ENCODE measurements around the gene NFKB2. TPM values are rescaled to one million over a fixed set of nuclear protein-coding genes. Genes with fewer than 3 reads are reported as not detected.

Gene NFKB2
- total RNA-seq, 1 donor from 2014 or later: 7.5 TPM

DNA sequence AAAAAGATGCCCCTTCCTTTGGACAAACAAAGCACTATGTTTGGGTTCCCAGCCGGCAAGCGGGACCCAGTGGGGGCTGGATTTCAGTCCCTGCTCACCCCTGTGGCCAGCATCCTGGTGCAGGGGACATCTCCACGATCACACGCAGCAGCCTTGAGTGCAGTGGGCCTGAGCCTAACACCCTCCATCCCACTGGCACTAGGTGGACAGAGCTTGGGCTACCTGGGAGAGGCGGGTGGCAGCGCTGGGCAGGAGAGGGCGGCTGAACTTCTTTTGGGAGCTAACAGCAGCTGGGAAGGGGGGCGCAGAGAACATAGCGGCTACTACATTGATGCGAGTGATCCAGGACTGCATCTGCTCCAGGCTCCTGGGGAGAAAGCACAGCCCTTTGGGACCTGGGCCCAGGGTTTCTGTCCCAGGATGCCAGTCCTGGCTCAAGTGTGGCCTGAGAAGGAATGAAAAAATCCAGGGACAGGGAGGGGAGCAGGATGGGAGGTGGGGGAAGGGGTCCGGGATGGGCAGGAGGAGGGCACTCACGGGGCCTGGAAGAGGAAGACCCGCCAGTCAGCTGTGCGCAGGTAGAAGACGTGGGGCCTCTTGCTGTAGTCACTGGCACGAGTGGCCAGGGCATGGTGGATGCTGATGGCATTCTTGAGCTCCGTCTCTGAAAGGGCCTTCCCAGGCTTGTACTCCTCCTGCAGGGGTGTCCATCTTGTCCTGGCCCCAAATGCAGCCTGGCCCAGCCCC, 9.0 kb downstream of the NFKB2 start:
- peaks cover 1% of the 10 kb centered on the region for H3K9me3 Mint-ChIP-seq (ENCODE audit: unreplicated experiment)
- no peak for DNase-seq
- H3K4me1 Mint-ChIP-seq (ENCODE audit: low read depth, unreplicated experiment): peaks cover 12% of the 10 kb centered on the region
- peaks cover 5% of the 10 kb centered on the region for H3K27me3 Mint-ChIP-seq (ENCODE audit: unreplicated experiment)
- TF ChIP-seq, protein P1, sequence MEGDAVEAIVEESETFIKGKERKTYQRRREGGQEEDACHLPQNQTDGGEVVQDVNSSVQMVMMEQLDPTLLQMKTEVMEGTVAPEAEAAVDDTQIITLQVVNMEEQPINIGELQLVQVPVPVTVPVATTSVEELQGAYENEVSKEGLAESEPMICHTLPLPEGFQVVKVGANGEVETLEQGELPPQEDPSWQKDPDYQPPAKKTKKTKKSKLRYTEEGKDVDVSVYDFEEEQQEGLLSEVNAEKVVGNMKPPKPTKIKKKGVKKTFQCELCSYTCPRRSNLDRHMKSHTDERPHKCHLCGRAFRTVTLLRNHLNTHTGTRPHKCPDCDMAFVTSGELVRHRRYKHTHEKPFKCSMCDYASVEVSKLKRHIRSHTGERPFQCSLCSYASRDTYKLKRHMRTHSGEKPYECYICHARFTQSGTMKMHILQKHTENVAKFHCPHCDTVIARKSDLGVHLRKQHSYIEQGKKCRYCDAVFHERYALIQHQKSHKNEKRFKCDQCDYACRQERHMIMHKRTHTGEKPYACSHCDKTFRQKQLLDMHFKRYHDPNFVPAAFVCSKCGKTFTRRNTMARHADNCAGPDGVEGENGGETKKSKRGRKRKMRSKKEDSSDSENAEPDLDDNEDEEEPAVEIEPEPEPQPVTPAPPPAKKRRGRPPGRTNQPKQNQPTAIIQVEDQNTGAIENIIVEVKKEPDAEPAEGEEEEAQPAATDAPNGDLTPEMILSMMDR (IDR thresholded peaks at IDR 0.05; ENCODE audit: partially characterized antibody, unreplicated experiment): no peak
- H3K36me3 Mint-ChIP-seq (ENCODE audit: unreplicated experiment): no peaks in the 10 kb centered on the region
- H3K27ac Mint-ChIP-seq (ENCODE audit: unreplicated experiment): no peak overlapping the region
- no peak overlapping the region for H3K4me3 Mint-ChIP-seq (ENCODE audit: unreplicated experiment)

DNA sequence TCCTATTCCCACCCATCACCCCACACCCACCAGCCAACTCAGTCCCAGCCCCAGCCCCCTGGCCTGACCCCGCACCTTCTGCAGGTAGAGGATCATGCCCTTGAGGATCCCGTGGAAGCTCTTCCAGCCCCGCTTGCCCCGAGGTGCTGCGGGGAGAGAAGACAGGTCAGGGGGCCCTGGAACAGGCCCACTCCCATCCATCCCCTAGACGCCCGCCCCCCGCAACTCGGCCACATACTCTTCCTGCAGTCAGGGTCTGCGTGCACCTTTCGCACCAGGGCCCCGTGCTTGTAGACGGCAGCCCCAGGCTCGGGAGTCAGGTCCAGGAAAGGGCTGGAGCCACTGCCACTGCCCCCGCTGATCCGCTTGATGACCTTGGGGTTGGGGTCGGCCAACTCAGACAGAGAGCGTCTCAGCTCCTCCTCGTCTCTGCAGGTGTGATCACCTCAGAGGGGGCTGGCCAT, 9.6 kb downstream of the NFKB2 start:
- Mint-ChIP-seq H3K4me1 (ENCODE audit: low read depth, unreplicated experiment) (peaks cover 18% of the 10 kb centered on the region), H3K4me3 (ENCODE audit: unreplicated experiment) (no peak overlapping the region), H3K36me3 (ENCODE audit: unreplicated experiment) (no peaks in the 10 kb centered on the region), H3K27me3 (ENCODE audit: unreplicated experiment) (peaks cover 10% of the 10 kb centered on the region), H3K27ac (ENCODE audit: unreplicated experiment) (no peak overlapping the region), H3K9me3 (ENCODE audit: unreplicated experiment) (peaks cover 6% of the 10 kb centered on the region)
- DNase-seq: no peak
- TF ChIP-seq, protein P1 (IDR thresholded peaks at IDR 0.05; ENCODE audit: partially characterized antibody, unreplicated experiment): no peak

DNA sequence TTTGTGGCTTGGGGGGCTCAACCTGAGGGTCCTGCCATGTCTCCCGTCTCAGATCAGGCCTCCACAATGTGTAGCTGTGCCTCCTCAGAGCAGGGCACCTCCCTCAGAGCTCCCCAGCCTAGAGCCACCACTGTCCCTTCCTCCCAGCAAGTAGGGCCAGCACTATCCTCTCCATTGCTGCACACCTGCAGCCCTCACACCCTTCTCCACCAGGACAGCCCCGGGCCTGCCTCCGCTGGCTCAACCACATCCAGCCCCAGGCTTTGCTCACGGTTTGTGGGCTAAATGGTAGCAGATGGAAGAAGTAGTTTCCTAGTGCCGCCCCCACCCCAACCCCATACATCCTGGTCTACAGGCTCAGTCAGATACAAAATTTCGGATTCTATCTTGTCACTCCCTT, 10.1 kb downstream of the NFKB2 start:
- DNase-seq: no peak
- Mint-ChIP-seq H3K4me1 (ENCODE audit: low read depth, unreplicated experiment) (peaks cover 18% of the 10 kb centered on the region), H3K4me3 (ENCODE audit: unreplicated experiment) (no peak overlapping the region), H3K36me3 (ENCODE audit: unreplicated experiment) (no peaks in the 10 kb centered on the region), H3K9me3 (ENCODE audit: unreplicated experiment) (peaks cover 6% of the 10 kb centered on the region), H3K27ac (ENCODE audit: unreplicated experiment) (no peak overlapping the region), H3K27me3 (ENCODE audit: unreplicated experiment) (peaks cover 10% of the 10 kb centered on the region)
- TF ChIP-seq, protein P1 (IDR thresholded peaks at IDR 0.05; ENCODE audit: partially characterized antibody, unreplicated experiment): no peak

DNA sequence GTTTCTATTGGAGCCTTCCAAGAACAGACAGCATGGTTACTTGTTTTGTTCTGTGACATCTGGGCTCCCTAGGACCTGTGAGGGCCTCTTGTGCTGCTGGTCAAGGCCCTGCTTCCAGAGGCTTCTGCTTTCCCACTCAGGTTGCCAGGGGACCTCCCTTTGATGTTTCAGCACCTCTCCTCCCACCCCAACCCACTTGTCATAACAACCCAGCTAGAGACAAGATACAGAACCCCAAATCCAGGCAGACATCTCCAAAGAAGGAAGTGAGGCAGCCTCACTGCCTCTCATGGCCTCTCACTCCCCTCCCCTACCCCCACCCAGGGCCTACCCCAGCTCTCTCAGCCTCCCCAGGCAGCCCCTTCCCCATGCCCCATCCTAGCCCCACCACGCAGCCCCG, 11.3 kb downstream of the NFKB2 start:
- Mint-ChIP-seq H3K4me1 (ENCODE audit: low read depth, unreplicated experiment) (peaks cover 29% of the 10 kb centered on the region), H3K36me3 (ENCODE audit: unreplicated experiment) (no peaks in the 10 kb centered on the region), H3K27me3 (ENCODE audit: unreplicated experiment) (peaks cover 19% of the 10 kb centered on the region), H3K27ac (ENCODE audit: unreplicated experiment) (peak overlapping the region; percentile 28), H3K4me3 (ENCODE audit: unreplicated experiment) (peak overlapping the region; percentile 73), H3K9me3 (ENCODE audit: unreplicated experiment) (peaks cover 11% of the 10 kb centered on the region)
- no peak for DNase-seq
- TF ChIP-seq, protein P1 (IDR thresholded peaks at IDR 0.05; ENCODE audit: partially characterized antibody, unreplicated experiment): no peak

DNA sequence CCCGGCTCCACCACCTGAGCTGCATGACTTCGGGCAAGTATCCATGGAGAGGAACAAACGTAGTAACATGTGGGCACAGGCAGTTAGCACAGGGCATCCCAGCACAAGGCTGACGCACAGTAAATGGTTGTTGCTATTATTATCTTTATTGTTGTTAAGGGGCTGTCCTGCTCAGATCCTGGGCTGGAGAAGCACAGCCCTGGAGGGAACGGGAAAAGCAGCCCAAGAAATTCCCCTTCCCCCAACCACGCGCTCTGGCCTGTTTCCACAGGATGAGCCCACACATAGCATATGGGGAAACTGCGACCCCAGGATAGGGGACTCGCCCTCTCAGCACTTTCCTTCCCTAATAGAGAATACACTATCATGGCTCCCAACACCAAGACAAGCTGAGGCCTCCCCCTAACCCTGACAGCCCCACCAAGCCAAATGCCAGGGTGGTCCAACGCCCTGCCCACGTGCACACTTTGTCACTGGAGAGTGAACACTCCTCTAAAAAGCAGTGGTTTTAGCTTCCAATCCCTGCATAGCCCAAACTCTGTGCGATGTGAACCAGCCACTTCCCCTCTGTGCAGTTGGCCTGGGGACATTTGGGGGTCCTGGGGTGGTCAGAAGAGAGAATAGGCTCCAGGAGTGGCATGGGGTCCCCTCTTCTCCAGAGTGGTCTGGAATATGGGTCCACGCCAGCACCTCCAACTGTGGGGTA, 12.1 kb downstream of the NFKB2 start:
- TF ChIP-seq, protein P1 (IDR thresholded peaks at IDR 0.05; ENCODE audit: partially characterized antibody, unreplicated experiment): no peak
- H3K4me1 Mint-ChIP-seq (ENCODE audit: low read depth, unreplicated experiment): peaks cover 32% of the 10 kb centered on the region
- peaks cover 19% of the 10 kb centered on the region for H3K27me3 Mint-ChIP-seq (ENCODE audit: unreplicated experiment)
- H3K9me3 Mint-ChIP-seq (ENCODE audit: unreplicated experiment): peaks cover 11% of the 10 kb centered on the region
- peak overlapping the region; percentile 82 for H3K4me3 Mint-ChIP-seq (ENCODE audit: unreplicated experiment)
- H3K27ac Mint-ChIP-seq (ENCODE audit: unreplicated experiment): peak overlapping the region; percentile 43
- DNase-seq: no peak
- H3K36me3 Mint-ChIP-seq (ENCODE audit: unreplicated experiment): no peaks in the 10 kb centered on the region
